PC-9 (cell line): ENCODE data around the gene TEPSIN. TPM values are rescaled to one million over a fixed set of nuclear protein-coding genes. Genes with fewer than 3 reads are reported as not detected.

ENCODE experiments used
- BruUV-seq: library from RNA; stranded (reverse); fragments of 400-500 nt; replicated peaks from 2 replicates; lab custom pipeline; 2021; lab: Mats Ljungman, UMichigan
- CTCF ChIA-PET: fragments of 300-600 bp; sonication (Branson Sonifier 250); formaldehyde crosslinking; loops from one replicate; lab custom pipeline; 2022; ENCODE audit warnings: antibody characterized with exemption; lab: Charles Lee
- POLR2A ChIA-PET: fragments of 300-600 bp; sonication (Branson Sonifier 250); formaldehyde crosslinking; loops from one replicate; lab custom pipeline; 2022; ENCODE audit warnings: antibody characterized with exemption; ENCODE audit not compliant: unreplicated experiment; lab: Charles Lee
- DNase-seq, 2 experiments: peaks; one replicate each; pipeline versions ENCODE4 v3.0.0 to v3.0.0-alpha.2; 2015 to 2022; ENCODE audit warnings: mixed read lengths in 1 of 2
- H2AFZ ChIP-seq: fragments of 200-600 bp; sonication (generic); 2 replicates; pipeline ENCODE4 v1.8.1; 2017; ENCODE audit warnings: antibody characterized with exemption
- H3F3A ChIP-seq: fragments of 200-600 bp; sonication (generic); 2 replicates; pipeline ENCODE4 v1.8.1; 2017; ENCODE audit warnings: antibody characterized with exemption, mild to moderate bottlenecking, low read depth; ENCODE audit not compliant: insufficient read depth
- H3K27ac ChIP-seq: fragments of 200-600 bp; sonication (generic); 2 replicates; pipeline ENCODE4 v1.6.1; 2016; ENCODE audit warnings: mixed run types
- H3K27me3 ChIP-seq: fragments of 200-600 bp; sonication (generic); 2 replicates; pipeline ENCODE4 v1.6.1; 2016; ENCODE audit warnings: low read depth, mixed run types; ENCODE audit not compliant: insufficient read depth
- H3K36me3 ChIP-seq: fragments of 200-600 bp; sonication (generic); 2 replicates; pipeline ENCODE4 v1.6.1; 2016; ENCODE audit warnings: low read depth, mixed run types
- H3K4me1 ChIP-seq: fragments of 200-600 bp; sonication (generic); replicated peaks from 2 replicates; pipeline ENCODE4 v1.6.1; 2016; ENCODE audit warnings: mixed run types; ENCODE audit not compliant: insufficient read depth
- H3K4me2 ChIP-seq: fragments of 200-600 bp; sonication (generic); 2 replicates; pipeline ENCODE4 v1.6.1; 2017; ENCODE audit warnings: mixed run types
- H3K4me3 ChIP-seq: fragments of 200-600 bp; sonication (generic); 2 replicates; pipeline ENCODE4 v1.6.1; 2016; ENCODE audit warnings: mixed run types
- H3K79me2 ChIP-seq: fragments of 200-600 bp; sonication (generic); 2 replicates; pipeline ENCODE4 v1.6.1; 2017; ENCODE audit warnings: low read depth, mixed run types
- H3K9me2 ChIP-seq: fragments of 200-600 bp; sonication (generic); 2 replicates; pipeline ENCODE4 v1.8.1; 2017; ENCODE audit warnings: mild to moderate bottlenecking; ENCODE audit not compliant: insufficient read depth
- H3K9me3 ChIP-seq: fragments of 200-600 bp; sonication (generic); 2 replicates; pipeline ENCODE4 v1.8.1; 2016; ENCODE audit warnings: low read depth; ENCODE audit not compliant: insufficient read depth
- H4K20me1 ChIP-seq: fragments of 200-600 bp; sonication (generic); 2 replicates; pipeline ENCODE4 v1.8.1; 2017; ENCODE audit not compliant: insufficient read depth
- EZH2 ChIP-seq: fragments of 200-600 bp; sonication (generic); IDR thresholded peaks from 2 replicates; pipeline ENCODE4 v1.8.0; 2017; ENCODE audit warnings: antibody characterized with exemption, low read depth
- intact Hi-C: fragments of 100-400 bp; cut with micrococcal nuclease; formaldehyde crosslinking; loops from one replicate; pipeline ENCODE4 v1.10.0; 2022; ENCODE audit not compliant: unreplicated experiment
- total RNA-seq: library from RNA; stranded (reverse); gene quantifications from 2 replicates; pipeline ENCODE4 v1.2.3, GENCODE V29; 2021
- TF ChIP-seq, protein P1 (sequence below): fragments of 200-600 bp; sonication (generic); conservative IDR thresholded peaks from 2 replicates; pipeline ENCODE4 v1.6.1; 2017; ENCODE audit warnings: mixed run types, antibody characterized with exemption, mild to moderate bottlenecking, moderate library complexity

Gene TEPSIN
- total RNA-seq, 1 experiment from 2014 or later = 35.0 TPM

DNA sequence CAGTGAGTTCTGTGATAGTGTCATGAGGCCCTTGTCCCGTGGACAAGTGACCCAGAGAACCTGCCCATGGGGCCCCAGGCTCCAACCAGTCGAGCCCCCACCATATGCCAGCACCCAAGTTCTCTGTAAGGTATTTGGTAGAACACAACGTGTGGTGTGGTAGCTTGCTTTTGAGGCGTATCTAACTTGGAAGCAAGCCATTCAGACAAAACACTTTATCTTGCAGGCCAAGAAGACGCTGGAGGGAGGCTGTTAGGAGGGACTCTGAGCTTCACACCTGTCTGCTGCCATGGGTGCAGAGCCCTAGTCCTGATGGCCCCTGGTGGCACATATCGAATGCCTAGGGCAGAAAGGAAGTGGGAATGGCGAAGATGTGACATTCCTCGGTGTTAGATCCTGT, 1.9 kb upstream of the TEPSIN start:
- no peak for DNase-seq
- peaks cover 6% of the 10 kb centered on the region; the same call in 1 of the 2 replicates for H3K4me1 ChIP-seq

GRCh38 chr17:81239714-81240555, 1.1 kb upstream of the TEPSIN start:
- Histone ChIP-seq H3K4me2 (peak overlapping the region; percentile 87), H3K9me3 (no peaks in the 10 kb centered on the region), H3K27me3 (no peaks in the 10 kb centered on the region), H3K27ac (no peak overlapping the region), H4K20me1 (no peaks in the 10 kb centered on the region; the same call in 1 of the 2 replicates), H3F3A (0 out of 2 replicates have a peak, but pooled peaks cover 7% of the 10 kb centered on the region), H3K9me2 (no peaks in the 10 kb centered on the region), H3K79me2 (peaks cover 15% of the 10 kb centered on the region), H3K36me3 (no peaks in the 10 kb centered on the region), H3K4me1 (peaks cover 6% of the 10 kb centered on the region; the same call in 1 of the 2 replicates), H3K4me3 (peak overlapping the region; percentile 75), H2AFZ (peak overlapping the region; percentile 66; the same call in 1 of the 2 replicates)
- ChIA-PET CTCF (no interaction called here), POLR2A (interaction anchor here (0.6 kb wide), 1 partner anchor 303 kb away, joined by 3 read pairs; no protein-coding TSS in a partner anchor)
- TF ChIP-seq, protein P1, sequence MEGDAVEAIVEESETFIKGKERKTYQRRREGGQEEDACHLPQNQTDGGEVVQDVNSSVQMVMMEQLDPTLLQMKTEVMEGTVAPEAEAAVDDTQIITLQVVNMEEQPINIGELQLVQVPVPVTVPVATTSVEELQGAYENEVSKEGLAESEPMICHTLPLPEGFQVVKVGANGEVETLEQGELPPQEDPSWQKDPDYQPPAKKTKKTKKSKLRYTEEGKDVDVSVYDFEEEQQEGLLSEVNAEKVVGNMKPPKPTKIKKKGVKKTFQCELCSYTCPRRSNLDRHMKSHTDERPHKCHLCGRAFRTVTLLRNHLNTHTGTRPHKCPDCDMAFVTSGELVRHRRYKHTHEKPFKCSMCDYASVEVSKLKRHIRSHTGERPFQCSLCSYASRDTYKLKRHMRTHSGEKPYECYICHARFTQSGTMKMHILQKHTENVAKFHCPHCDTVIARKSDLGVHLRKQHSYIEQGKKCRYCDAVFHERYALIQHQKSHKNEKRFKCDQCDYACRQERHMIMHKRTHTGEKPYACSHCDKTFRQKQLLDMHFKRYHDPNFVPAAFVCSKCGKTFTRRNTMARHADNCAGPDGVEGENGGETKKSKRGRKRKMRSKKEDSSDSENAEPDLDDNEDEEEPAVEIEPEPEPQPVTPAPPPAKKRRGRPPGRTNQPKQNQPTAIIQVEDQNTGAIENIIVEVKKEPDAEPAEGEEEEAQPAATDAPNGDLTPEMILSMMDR = no peak
- no peak for TF ChIP-seq EZH2
- intact Hi-C loops = loop anchor here (1.0 to 5.0 kb wide), 2 partner anchors 251 to 318 kb away; no protein-coding TSS in a partner anchor
- no peak for DNase-seq
- BruUV-seq = no TSS peak

More for the DNA sequence above, 1.9 kb upstream of the TEPSIN start:
- H4K20me1 ChIP-seq = no peaks in the 10 kb centered on the region; the same call in 1 of the 2 replicates
- TF ChIP-seq, protein P1 = no peak
- TF ChIP-seq EZH2 = no peak
- H3K79me2 ChIP-seq = peaks cover 15% of the 10 kb centered on the region
- H3K4me2 ChIP-seq = peak overlapping the region; percentile 87; the same call in 1 of the 2 replicates
- no TSS peak for BruUV-seq
- H3K9me3 ChIP-seq = no peaks in the 10 kb centered on the region
- ChIA-PET POLR2A (no interaction called here), CTCF (no interaction called here)
- H2AFZ ChIP-seq = no peak overlapping the region
- no peaks in the 10 kb centered on the region for H3K9me2 ChIP-seq
- 0 out of 2 replicates have a peak, but pooled peaks cover 7% of the 10 kb centered on the region for H3F3A ChIP-seq
- no peaks in the 10 kb centered on the region for H3K27me3 ChIP-seq
- H3K36me3 ChIP-seq = no peaks in the 10 kb centered on the region
- no peak overlapping the region; the same call in 1 of the 2 replicates for H3K4me3 ChIP-seq
- intact Hi-C loops = loop anchor here (5.0 kb wide), 1 partner anchor 318 kb away; no protein-coding TSS in a partner anchor
- no peak overlapping the region for H3K27ac ChIP-seq

DNA sequence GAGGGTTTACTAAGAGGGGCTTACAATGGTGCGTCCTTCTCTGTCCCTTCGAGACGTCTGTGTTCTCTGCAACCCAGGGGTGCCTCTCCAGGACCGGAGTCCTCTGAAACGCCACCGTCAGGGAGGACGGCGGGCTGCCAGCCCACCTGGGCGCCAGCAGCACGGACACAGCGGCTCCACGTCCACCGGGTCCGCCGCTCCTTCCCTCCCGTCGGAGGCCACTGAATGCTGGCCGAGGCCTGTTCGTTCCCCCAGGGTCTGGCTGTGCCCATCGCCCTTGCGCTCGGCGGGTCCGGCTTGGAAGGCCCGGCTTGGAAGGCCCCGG, 403 bp downstream of the TEPSIN start:
- no peak overlapping the region for H3K27ac ChIP-seq
- H2AFZ ChIP-seq = peak overlapping the region; percentile 79; the same call in 1 of the 2 replicates
- TF ChIP-seq, protein P1 = no peak
- TF ChIP-seq EZH2 = no peak
- intact Hi-C loops = no loop called here
- ChIA-PET POLR2A (interaction anchor here (0.5 to 0.6 kb wide), 2 partner anchors 15 to 156 kb away, joined by 4 to 10 read pairs; partner anchors contain the start of gene CEP131), CTCF (no interaction called here)
- DNase-seq = no peak
- no peaks in the 10 kb centered on the region for H3K9me3 ChIP-seq
- peak overlapping the region; percentile 82 for H3K4me2 ChIP-seq
- H3K4me3 ChIP-seq = peak overlapping the region; percentile 75
- peaks cover 15% of the 10 kb centered on the region for H3K79me2 ChIP-seq
- no peaks in the 10 kb centered on the region for H3K36me3 ChIP-seq
- H3K9me2 ChIP-seq = no peaks in the 10 kb centered on the region
- H3K27me3 ChIP-seq = no peaks in the 10 kb centered on the region
- no peaks in the 10 kb centered on the region; the same call in 1 of the 2 replicates for H4K20me1 ChIP-seq
- H3F3A ChIP-seq = no peaks in the 10 kb centered on the region
- TSS peak; percentile 33 for BruUV-seq
- H3K4me1 ChIP-seq = peaks cover 6% of the 10 kb centered on the region; the same call in 1 of the 2 replicates
